RCC 7860 (cell line): ENCODE measurements around the gene DGAT2L6.

Experiments
- DNase-seq: peaks from one replicate; pipeline ENCODE4 v3.0.0-alpha.2; 2015; ENCODE audit warnings: low spot score
- FAIRE-seq: peaks from 2 replicates; lab custom pipeline; 2012; peaks lifted over from hg19 to GRCh38; lab: Jason Lieb, UNC

DGAT2L6 gene, protein sequence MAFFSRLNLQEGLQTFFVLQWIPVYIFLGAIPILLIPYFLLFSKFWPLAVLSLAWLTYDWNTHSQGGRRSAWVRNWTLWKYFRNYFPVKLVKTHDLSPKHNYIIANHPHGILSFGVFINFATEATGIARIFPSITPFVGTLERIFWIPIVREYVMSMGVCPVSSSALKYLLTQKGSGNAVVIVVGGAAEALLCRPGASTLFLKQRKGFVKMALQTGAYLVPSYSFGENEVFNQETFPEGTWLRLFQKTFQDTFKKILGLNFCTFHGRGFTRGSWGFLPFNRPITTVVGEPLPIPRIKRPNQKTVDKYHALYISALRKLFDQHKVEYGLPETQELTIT

DNA sequence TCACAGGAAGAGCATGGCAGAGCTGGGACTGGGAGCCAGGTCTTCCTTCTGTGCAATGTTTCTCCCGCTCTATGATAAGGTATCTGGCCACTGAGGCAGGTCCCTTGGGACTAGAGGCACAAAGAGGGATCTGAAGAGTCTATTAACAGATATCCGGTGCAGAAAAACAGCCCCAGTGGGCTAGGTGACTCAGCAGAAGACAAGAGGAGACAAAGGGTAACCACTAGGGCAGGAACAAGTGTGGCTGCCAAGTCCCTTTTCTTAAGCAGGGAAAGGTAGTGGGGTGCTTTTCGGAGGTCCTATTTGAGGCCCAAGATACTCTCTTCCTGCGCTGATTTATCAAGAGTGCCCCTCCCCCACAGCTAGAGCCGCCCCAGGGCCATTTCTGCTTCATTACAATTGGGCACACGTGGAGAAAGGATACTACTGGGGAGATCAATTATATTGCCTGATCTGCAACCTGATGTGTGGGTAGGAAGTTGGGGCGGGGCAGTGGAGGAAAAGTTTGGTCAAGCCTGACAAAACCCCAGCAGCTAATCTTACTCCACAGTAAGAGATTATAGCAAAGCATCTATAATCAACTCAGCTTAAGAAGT is at the start of gene DGAT2L6:
TSS of gene DGAT2L6 (plus strand) at position 546 of the 596 bp plus-strand sequence. CDS start 100 bp downstream, outside the sequence.
- DNase-seq (no peak), FAIRE-seq (no peak)

DNA sequence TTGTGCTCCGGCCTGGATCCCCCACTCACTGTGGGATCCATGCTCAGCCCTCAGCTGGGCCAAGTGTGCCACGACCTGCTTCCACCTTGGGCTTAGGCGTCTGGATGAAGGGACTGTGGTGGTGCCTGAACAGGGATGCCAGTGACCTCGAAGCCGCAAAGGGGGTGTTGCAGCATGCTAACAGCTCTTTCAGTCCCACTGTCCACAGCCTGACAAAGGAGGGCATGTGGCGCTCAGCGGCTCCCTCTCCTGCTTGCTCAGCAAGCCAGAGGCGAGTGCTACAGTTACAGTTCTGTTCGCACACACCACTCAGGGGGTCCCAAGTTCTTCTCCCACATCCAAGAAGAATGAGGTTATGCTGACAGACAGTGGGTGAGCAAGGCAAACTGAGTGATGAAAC is 49.2 kb upstream of the DGAT2L6 start:
- DNase-seq (no peak), FAIRE-seq (no peak)

DNA sequence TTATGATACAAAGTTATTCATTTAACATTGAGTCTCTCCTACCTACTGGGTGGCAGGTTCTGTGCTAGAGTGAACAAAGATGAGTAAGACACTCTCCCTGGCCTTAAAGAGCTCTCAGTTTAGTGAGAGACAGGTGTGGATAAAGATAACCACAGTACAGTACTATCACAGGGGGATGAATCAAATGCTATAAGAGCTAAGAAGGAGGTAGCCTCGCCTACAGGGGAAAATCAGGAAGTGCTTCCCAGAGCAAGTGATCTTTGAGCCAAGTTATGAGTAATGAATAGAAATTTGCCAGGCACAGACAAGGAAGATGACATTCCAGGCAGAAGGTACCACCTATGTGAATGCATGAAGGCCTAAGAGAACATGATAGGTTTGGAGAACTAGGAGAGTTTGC is 47.5 kb upstream of the DGAT2L6 start:
- FAIRE-seq (peak; percentile 36), DNase-seq (peak; percentile 31)

- no peak for FAIRE-seq
- DNase-seq: no peak
These were observed 45.1 kb upstream of the DGAT2L6 start for GRCh38 chrX:70132224-70132623.

DNA sequence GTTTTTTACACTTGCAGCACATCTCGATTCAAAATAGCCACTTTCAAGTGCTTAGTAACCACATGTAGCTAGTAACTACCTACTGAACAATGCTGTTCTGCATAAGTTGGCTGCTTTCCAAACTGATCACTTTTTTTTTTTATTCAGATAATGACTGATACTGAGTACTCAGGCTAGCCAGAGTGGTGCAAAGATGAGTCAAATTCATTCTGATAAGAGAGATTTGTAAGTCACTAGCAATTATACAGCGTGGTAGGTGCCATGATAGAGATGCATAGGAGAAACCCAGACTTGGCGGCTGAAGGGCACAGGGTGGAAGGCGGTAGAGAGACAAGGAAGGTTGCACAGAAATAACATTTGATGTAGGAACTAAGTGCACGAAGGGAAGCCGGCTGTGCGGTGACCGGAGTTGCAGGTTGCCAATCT is 44.4 kb upstream of the DGAT2L6 start:
- DNase-seq: no peak
- no peak for FAIRE-seq

DNA sequence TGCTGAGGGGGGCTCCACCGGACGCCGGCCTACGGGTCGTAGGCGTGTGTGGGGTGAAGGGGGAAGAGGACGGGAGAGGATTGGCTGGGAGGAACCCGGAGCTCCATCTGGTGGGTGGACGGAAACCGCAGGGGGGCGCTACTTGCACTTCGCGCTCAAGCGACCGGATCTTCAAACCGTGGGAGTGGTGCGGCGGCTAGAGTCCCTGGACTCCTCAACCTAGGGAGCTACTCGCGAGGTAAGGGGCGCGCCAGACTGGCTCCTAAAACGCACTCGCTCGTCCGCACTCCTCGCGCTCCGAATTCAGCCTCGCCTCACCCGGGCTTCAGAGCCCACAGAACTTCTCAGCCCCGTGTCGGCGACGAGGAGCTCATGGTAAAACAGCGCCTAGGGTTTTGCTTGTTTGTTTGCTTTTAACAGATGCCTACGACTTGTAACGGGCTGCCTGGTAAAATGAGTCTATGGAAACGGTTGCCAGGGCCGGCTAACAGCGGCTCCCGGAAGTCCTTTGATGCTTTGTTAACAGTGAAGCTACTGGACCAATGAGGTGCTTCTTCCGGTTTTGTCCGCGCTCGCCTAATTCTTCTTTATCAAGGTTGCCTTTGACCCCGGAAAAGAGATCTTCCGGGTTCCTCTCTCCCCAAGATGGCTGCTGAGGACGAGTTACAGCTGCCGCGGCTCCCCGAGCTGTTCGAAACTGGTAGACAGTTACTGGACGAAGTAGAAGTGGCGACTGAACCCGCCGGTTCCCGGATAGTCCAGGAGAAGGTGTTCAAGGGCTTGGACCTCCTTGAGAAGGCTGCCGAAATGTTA is 43.8 kb upstream of the DGAT2L6 start, which contains the start of gene IGBP1:
TSS of gene IGBP1 (plus strand) at position 145 of the 813 bp plus-strand sequence. CDS start at position 646, 501 bp downstream.
- FAIRE-seq (peak; percentile 77), DNase-seq (peak; percentile 80)

DNA sequence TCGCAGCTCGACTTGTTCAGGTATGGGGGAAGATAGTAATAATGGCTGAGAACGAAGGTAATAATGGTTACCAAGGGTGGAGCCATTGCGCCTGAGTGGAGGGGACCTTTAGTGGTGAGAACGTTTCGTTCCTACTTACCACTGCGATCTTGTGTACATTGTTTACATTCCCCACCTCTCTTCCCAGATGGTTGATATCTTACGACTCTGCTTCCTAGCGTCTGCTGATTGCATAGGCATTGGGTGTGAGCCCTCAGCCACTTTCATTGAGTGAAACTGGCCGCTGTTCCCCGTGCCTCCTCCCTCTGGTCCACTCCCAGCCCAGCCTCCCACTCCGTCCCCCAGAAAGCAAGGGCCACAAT is 43.2 kb upstream of the DGAT2L6 start:
- no peak for FAIRE-seq

GRCh38 chrX:70138622-70139021 is 38.7 kb upstream of the DGAT2L6 start:
- DNase-seq (no peak), FAIRE-seq (no peak)

More for the DNA sequence above, 43.2 kb upstream of the DGAT2L6 start:
- DNase-seq: no peak

GRCh38 chrX:70139736-70140135 is 37.5 kb upstream of the DGAT2L6 start:
- no peak for DNase-seq
- no peak for FAIRE-seq

GRCh38 chrX:70141373-70141772 is 35.9 kb upstream of the DGAT2L6 start:
- no peak for FAIRE-seq
- no peak for DNase-seq

- DNase-seq: peak; percentile 55
- peak; percentile 73 for FAIRE-seq
These were observed 10.4 kb upstream of the DGAT2L6 start for GRCh38 chrX:70166601-70167590.

DNA sequence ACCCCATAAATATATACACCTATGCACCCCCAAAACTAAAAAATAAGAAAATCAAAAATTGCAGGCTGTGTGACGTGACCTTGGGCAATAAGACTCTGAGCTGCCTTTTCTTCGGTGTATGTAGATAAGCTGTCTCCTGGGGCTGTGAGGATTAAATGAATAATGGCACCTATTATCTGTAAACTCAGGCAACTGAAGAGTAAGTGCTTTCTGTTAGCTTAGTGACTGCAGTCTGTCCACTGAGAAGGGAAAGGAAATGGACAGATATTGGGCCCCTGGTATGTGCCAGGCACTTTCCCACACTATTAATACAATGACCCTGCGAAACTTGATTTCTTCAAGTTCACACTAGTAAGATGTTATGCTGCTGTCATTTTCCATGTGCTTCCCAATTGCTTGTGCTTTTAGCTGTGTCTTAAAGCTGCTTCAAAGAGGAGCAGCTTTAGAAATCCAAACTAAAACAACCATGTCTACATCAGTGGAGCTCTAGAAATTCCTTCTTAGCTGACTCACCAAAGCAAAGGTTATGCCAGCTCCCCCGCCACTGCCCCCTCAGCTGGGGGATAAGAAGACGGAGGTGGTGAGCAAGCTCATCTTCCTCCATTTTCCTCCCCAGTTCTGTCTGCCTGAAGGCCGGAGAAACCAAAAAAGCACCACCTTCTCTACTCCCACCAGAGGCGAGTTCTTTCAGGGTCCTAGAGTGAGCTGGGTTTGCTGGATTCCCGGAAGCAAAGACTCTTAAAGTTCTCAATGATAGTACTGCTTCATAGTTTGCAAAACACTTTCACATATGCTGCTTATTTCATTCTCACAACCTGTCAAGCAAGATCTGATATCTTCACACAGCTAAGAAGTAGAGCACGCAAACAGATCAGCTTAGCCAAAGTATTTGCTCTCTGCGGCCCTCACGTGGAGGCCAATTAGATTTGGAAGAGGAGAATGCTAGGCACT is 8.8 kb upstream of the DGAT2L6 start:
- FAIRE-seq: peak; percentile 81
- DNase-seq: peak; percentile 75

DNA sequence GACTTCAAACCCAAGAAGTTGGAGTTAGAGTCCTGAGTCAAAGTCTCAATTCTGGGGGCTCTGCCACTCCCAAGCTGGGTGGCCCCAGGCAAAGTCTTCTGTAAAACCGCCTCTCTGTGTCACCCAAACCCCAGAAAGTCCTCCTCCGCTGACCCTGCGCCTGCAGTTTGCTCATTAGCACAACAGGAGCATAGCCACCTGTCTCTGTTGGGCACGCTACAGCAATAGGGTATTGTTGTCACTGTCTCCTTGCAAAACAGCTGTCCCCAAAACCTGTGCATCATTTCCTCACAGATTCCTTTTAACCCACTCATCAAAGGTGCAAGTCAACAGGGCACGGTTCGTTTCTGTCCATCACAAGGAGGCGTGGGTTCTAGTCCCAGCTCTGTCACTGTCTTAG is 8.0 kb upstream of the DGAT2L6 start:
- DNase-seq: no peak
- FAIRE-seq: no peak

GRCh38 chrX:70171624-70172023 is 5.7 kb upstream of the DGAT2L6 start:
- no peak for DNase-seq
- FAIRE-seq: no peak

- DNase-seq: no peak
- FAIRE-seq: no peak
These were observed 5.1 kb upstream of the DGAT2L6 start for GRCh38 chrX:70172221-70172620.

- DNase-seq (no peak), FAIRE-seq (no peak)
These were observed 4.3 kb upstream of the DGAT2L6 start for GRCh38 chrX:70172964-70173363.

- DNase-seq (no peak), FAIRE-seq (no peak)
These were observed 2.5 kb upstream of the DGAT2L6 start for GRCh38 chrX:70174754-70175153.

- no peak for FAIRE-seq
- DNase-seq: no peak
These were observed 1.9 kb upstream of the DGAT2L6 start for GRCh38 chrX:70175338-70175737.

DNA sequence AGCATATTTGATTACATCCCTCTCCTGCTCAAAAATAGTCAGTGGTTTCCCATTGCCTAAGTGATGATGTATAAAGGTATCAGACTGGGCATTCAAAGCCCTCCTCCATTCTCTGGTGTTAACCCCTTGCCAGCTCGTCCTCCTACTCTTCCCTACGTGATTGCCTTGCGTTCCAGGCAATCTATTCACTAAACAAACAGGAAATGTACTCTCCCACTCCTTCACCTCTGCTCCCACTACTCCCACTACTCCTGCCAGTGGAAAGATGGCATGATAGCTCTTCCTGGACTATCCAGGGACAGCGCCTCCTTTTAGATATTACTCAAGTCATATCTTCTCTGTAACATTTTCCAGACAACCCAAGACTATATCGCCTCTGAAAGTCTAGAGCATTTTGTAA is 5.8 kb downstream of the DGAT2L6 start:
- no peak for FAIRE-seq
- no peak for DNase-seq
